Activated CD8-positive, alpha-beta T cell treated with anti-CD3 and anti-CD28 coated beads for 36 hours (primary cell): ENCODE measurements around the gene OS9. TPM values are rescaled to one million over a fixed set of nuclear protein-coding genes. Genes with fewer than 3 reads are reported as not detected.
A peak's percentile ranks its signal among the peaks of the same experiment; 100 is the strongest.

Experiments used
- ATAC-seq: fragments of 200-7000 bp; cut with Tn5 transposase; one replicate; pipeline ENCODE4 v1.10.0; 2021; ENCODE audit warnings: mild to moderate bottlenecking, moderate library complexity
- CTCF ChIA-PET: fragments of 350-600 bp; sonication (Branson Sonifier 250); formaldehyde crosslinking; loops from one replicate; lab custom pipeline; 2021; ENCODE audit warnings: antibody characterized with exemption; lab: Charles Lee
- POLR2A ChIA-PET: fragments of 350-600 bp; sonication (Branson Sonifier 250); formaldehyde crosslinking; loops from one replicate; lab custom pipeline; 2021; ENCODE audit warnings: antibody characterized with exemption; lab: Charles Lee
- DNase-seq: peaks from one replicate; pipeline ENCODE4 v3.0.0-alpha.2; 2020
- H3K27ac Mint-ChIP-seq: one replicate; pipeline ENCODE4 v1.8.0; 2021; ENCODE audit warnings: mild to moderate bottlenecking, mixed read lengths
- H3K27me3 Mint-ChIP-seq: one replicate; pipeline ENCODE4 v1.8.0; 2021; ENCODE audit warnings: mixed read lengths
- H3K36me3 Mint-ChIP-seq: one replicate; pipeline ENCODE4 v1.8.0; 2021; ENCODE audit warnings: low read depth, mixed read lengths
- H3K4me1 Mint-ChIP-seq: one replicate; pipeline ENCODE4 v1.8.0; 2021; ENCODE audit warnings: low read depth, mixed read lengths
- H3K4me3 Mint-ChIP-seq: one replicate; pipeline ENCODE4 v1.8.0; 2021; ENCODE audit warnings: mild to moderate bottlenecking, moderate library complexity, mixed read lengths
- H3K9me3 Mint-ChIP-seq: one replicate; pipeline ENCODE4 v1.8.0; 2021; ENCODE audit warnings: mixed read lengths
- CTCF ChIP-seq: fragments of 200-600 bp; IDR thresholded peaks from one replicate; pipeline ENCODE4 v1.8.0; 2022; ENCODE audit warnings: antibody characterized with exemption, mild to moderate bottlenecking
- intact Hi-C: fragments of 100-400 bp; cut with micrococcal nuclease; formaldehyde crosslinking; loops from one replicate; pipeline ENCODE4 v1.10.0; 2022
- total RNA-seq, 2 experiments: library from RNA; stranded (reverse); gene quantifications; one replicate each; pipeline ENCODE4 v1.2.3, GENCODE V29; 2021

Gene OS9
- total RNA-seq, 2 experiments from 2014 or later, result 53.0 to 56.3 TPM

GRCh38 chr12:57736741-57737466 is 43.0 kb downstream of the OS9 start:
- ATAC-seq (no peak), DNase-seq (no peak)
- H3K9me3 Mint-ChIP-seq, result no peaks in the 10 kb centered on the region
- CTCF ChIA-PET, result interaction anchor here (1.2 to 1.4 kb wide), 2 partner anchors 13 to 20 kb away, joined by 3 to 4 read pairs; no protein-coding TSS in a partner anchor
- H3K36me3 Mint-ChIP-seq, result peaks cover 22% of the 10 kb centered on the region
- no peaks in the 10 kb centered on the region for H3K27me3 Mint-ChIP-seq
- POLR2A ChIA-PET, result interaction anchor here (0.6 to 0.8 kb wide), 3 partner anchors 12 to 330 kb away, joined by 3 read pairs; no protein-coding TSS in a partner anchor
- H3K27ac Mint-ChIP-seq, result peak overlapping the region; percentile 46
- H3K4me1 Mint-ChIP-seq, result peaks cover 30% of the 10 kb centered on the region
- TF ChIP-seq CTCF, result no peak
- intact Hi-C loops, result no loop called here
- H3K4me3 Mint-ChIP-seq, result no peak overlapping the region

- ATAC-seq (no peak), DNase-seq (no peak)
- no peak overlapping the region for H3K27ac Mint-ChIP-seq
- no peak for TF ChIP-seq CTCF
- POLR2A ChIA-PET, result interaction anchor here (0.6 kb wide), 1 partner anchor 18 kb away, joined by 3 read pairs; no protein-coding TSS in a partner anchor
- H3K36me3 Mint-ChIP-seq, result peaks cover 17% of the 10 kb centered on the region
- intact Hi-C loops, result no loop called here
- no peaks in the 10 kb centered on the region for H3K27me3 Mint-ChIP-seq
- peaks cover 34% of the 10 kb centered on the region for H3K4me1 Mint-ChIP-seq
- no peak overlapping the region for H3K4me3 Mint-ChIP-seq
- no peaks in the 10 kb centered on the region for H3K9me3 Mint-ChIP-seq
- CTCF ChIA-PET, result no interaction called here
Observed at GRCh38 chr12:57737467-57738460, 43.8 kb downstream of the OS9 start.

GRCh38 chr12:57738661-57739237 is 44.8 kb downstream of the OS9 start, which contains the start of gene AGAP2:
AGAP2 (minus strand) TSS chr12:57738742; CDS start chr12:57738246, 496 bp downstream.
- intact Hi-C loops, result no loop called here
- ATAC-seq, result no peak
- Mint-ChIP-seq H3K27ac (peak within 1 kb of the TSS; percentile 69), H3K4me1 (peaks cover 35% of the 10 kb centered on the region), H3K4me3 (peak within 1 kb of the TSS; percentile 98), H3K36me3 (peaks cover 14% of the 10 kb centered on the region), H3K9me3 (no peaks in the 10 kb centered on the region), H3K27me3 (no peaks in the 10 kb centered on the region)
- ChIA-PET POLR2A (no interaction called here), CTCF (interaction anchor here (1.0 to 1.3 kb wide), 2 partner anchors 18 to 155 kb away, joined by 3 read pairs; no protein-coding TSS in a partner anchor)
- no peak for DNase-seq
- no peak for TF ChIP-seq CTCF

- CTCF ChIA-PET, result interaction anchor here (1.0 to 1.3 kb wide), 2 partner anchors 17 to 156 kb away, joined by 3 read pairs; no protein-coding TSS in a partner anchor
- no peak for TF ChIP-seq CTCF
- H3K4me1 Mint-ChIP-seq, result peaks cover 42% of the 10 kb centered on the region
Observed at GRCh38 chr12:57739387-57739786, 45.5 kb downstream of the OS9 start.

More at GRCh38 chr12:57739387-57739786, 45.5 kb downstream of the OS9 start:
- Mint-ChIP-seq H3K4me3 (peak overlapping the region; percentile 98), H3K27ac (peak overlapping the region; percentile 69), H3K36me3 (peaks cover 14% of the 10 kb centered on the region), H3K27me3 (no peaks in the 10 kb centered on the region), H3K9me3 (no peaks in the 10 kb centered on the region)
- intact Hi-C loops, result no loop called here
- no peak for DNase-seq
- POLR2A ChIA-PET, result interaction anchor here (2.5 kb wide), 1 partner anchor 17 kb away, joined by 9 read pairs; no protein-coding TSS in a partner anchor
- ATAC-seq, result no peak
